ENCODE data around the gene HOMER1. TPM values are rescaled to one million over a fixed set of nuclear protein-coding genes. Genes with fewer than 3 reads are reported as not detected.

The HOMER1 gene
- total RNA-seq, 1 donor from 2014 or later = 29.3 TPM

DNA sequence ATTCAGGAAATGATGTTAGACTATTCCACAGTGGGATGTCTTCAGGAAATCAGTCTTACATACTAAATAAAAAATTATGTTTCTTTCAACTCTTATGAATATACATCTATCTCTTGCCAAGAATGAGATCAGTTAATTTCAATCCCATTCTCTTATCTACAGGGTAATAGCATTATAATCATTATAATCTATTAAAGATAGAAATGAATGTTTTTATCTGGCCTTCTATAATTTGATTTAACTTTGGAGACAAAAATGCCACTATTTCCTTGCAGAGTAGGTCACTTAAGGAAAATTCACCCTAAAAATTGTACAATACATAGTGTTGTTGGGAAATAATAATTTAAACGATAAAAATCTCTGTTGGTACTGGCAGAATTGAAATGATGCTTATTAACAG is 96.4 kb downstream of the HOMER1 start:
- peaks cover 2% of the 10 kb centered on the region for H3K36me3 Mint-ChIP-seq (ENCODE audit: low read depth)
- no peaks in the 10 kb centered on the region for H3K27me3 Mint-ChIP-seq (ENCODE audit: low read depth)
- no peak for DNase-seq (ENCODE audit: low read depth, low spot score)
- TF ChIP-seq, protein P1, sequence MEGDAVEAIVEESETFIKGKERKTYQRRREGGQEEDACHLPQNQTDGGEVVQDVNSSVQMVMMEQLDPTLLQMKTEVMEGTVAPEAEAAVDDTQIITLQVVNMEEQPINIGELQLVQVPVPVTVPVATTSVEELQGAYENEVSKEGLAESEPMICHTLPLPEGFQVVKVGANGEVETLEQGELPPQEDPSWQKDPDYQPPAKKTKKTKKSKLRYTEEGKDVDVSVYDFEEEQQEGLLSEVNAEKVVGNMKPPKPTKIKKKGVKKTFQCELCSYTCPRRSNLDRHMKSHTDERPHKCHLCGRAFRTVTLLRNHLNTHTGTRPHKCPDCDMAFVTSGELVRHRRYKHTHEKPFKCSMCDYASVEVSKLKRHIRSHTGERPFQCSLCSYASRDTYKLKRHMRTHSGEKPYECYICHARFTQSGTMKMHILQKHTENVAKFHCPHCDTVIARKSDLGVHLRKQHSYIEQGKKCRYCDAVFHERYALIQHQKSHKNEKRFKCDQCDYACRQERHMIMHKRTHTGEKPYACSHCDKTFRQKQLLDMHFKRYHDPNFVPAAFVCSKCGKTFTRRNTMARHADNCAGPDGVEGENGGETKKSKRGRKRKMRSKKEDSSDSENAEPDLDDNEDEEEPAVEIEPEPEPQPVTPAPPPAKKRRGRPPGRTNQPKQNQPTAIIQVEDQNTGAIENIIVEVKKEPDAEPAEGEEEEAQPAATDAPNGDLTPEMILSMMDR (conservative IDR thresholded peaks at IDR 0.05) = no peak
- H3K4me3 Mint-ChIP-seq = no peak overlapping the region
- H3K27ac Mint-ChIP-seq (ENCODE audit: unreplicated experiment) = no peak overlapping the region
- H3K9me3 Mint-ChIP-seq = no peaks in the 10 kb centered on the region
- H3K4me1 Mint-ChIP-seq = no peaks in the 10 kb centered on the region

DNA sequence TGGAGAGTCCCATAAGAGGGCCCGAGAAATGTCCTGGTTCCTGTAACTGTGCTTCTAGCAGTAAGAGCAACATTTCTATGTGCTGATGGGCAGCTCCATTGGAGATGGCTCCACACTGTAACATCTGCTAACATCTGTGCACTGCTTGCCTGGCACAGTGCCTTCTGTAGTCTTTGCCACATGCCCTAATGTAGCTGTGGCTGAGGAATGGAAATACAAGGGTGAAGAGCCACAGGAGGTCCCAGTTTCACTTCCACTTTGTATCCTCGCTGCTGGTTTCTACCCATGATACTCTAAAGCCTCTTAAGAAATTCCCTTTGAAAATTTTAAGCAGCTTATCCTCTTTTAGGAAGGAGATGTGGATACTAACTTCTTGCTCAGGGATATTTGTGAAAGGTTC is 97.4 kb downstream of the HOMER1 start:
- TF ChIP-seq, protein P1 (conservative IDR thresholded peaks at IDR 0.05) = no peak
- no peak for DNase-seq (ENCODE audit: low read depth, low spot score)
- Mint-ChIP-seq H3K4me3 (no peak overlapping the region), H3K27ac (ENCODE audit: unreplicated experiment) (no peak overlapping the region), H3K27me3 (ENCODE audit: low read depth) (no peaks in the 10 kb centered on the region), H3K9me3 (no peaks in the 10 kb centered on the region), H3K36me3 (ENCODE audit: low read depth) (peaks cover 7% of the 10 kb centered on the region), H3K4me1 (no peaks in the 10 kb centered on the region)

GRCh38 chr5:79413112-79413511 is 100.8 kb downstream of the HOMER1 start:
- Mint-ChIP-seq H3K36me3 (ENCODE audit: low read depth) (peaks cover 25% of the 10 kb centered on the region), H3K4me3 (no peak overlapping the region), H3K27me3 (ENCODE audit: low read depth) (no peaks in the 10 kb centered on the region), H3K4me1 (no peaks in the 10 kb centered on the region), H3K9me3 (peaks cover 11% of the 10 kb centered on the region), H3K27ac (ENCODE audit: unreplicated experiment) (no peak overlapping the region)
- DNase-seq (ENCODE audit: low read depth, low spot score) = no peak
- TF ChIP-seq, protein P1 (conservative IDR thresholded peaks at IDR 0.05) = no peak

DNA sequence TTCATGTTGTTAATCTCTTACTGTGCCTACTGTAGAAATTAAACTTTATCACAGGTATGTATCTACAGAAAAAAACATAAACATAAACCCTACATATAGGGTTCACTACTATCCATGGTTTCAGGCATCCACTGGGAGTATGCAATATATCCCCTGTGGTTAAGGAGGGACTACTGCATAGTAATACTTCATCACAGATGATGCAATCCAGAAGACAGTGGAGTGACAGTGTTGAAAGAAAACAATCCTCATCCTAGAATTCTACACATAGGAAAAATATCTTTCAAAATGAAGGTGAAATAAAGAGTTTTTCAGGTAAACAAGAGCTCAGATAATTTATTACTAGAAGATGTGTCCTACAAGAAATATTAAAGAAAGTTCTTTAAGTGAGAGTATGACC is 105.9 kb downstream of the HOMER1 start:
- Mint-ChIP-seq H3K27ac (ENCODE audit: unreplicated experiment) (no peak overlapping the region), H3K27me3 (ENCODE audit: low read depth) (no peaks in the 10 kb centered on the region), H3K36me3 (ENCODE audit: low read depth) (peaks cover 56% of the 10 kb centered on the region), H3K9me3 (peaks cover 27% of the 10 kb centered on the region), H3K4me3 (no peak overlapping the region), H3K4me1 (no peaks in the 10 kb centered on the region)
- DNase-seq (ENCODE audit: low read depth, low spot score) = no peak
- TF ChIP-seq, protein P1 (conservative IDR thresholded peaks at IDR 0.05) = no peak

GRCh38 chr5:79407591-79407990 is 106.3 kb downstream of the HOMER1 start:
- Mint-ChIP-seq H3K9me3 (peaks cover 27% of the 10 kb centered on the region), H3K27me3 (ENCODE audit: low read depth) (no peaks in the 10 kb centered on the region), H3K27ac (ENCODE audit: unreplicated experiment) (no peak overlapping the region), H3K4me3 (no peak overlapping the region), H3K36me3 (ENCODE audit: low read depth) (peaks cover 55% of the 10 kb centered on the region), H3K4me1 (no peaks in the 10 kb centered on the region)
- DNase-seq (ENCODE audit: low read depth, low spot score) = no peak
- TF ChIP-seq, protein P1 (conservative IDR thresholded peaks at IDR 0.05) = no peak

GRCh38 chr5:79401216-79401615 is 112.7 kb downstream of the HOMER1 start:
- no peak for DNase-seq (ENCODE audit: low read depth, low spot score)
- TF ChIP-seq, protein P1 (conservative IDR thresholded peaks at IDR 0.05) = no peak
- H3K9me3 Mint-ChIP-seq = peaks cover 3% of the 10 kb centered on the region
- H3K4me1 Mint-ChIP-seq = no peaks in the 10 kb centered on the region
- no peaks in the 10 kb centered on the region for H3K27me3 Mint-ChIP-seq (ENCODE audit: low read depth)
- no peak overlapping the region for H3K4me3 Mint-ChIP-seq
- H3K36me3 Mint-ChIP-seq (ENCODE audit: low read depth) = peaks cover 23% of the 10 kb centered on the region
- no peak overlapping the region for H3K27ac Mint-ChIP-seq (ENCODE audit: unreplicated experiment)

Data from neural crest cell (in vitro differentiated cells).